Neural progenitor cell (in vitro differentiated cells): Measurements from ENCODE around the gene CTCF. TPM values are rescaled to one million over a fixed set of nuclear protein-coding genes. Genes with fewer than 3 reads are reported as not detected.

ENCODE experiments used
- DNase-seq: peaks from one replicate; pipeline ENCODE4 v3.0.0-alpha.2; 2016; ENCODE audit warnings: low spot score
- H2AFZ ChIP-seq: fragments of 200-600 bp; sonication (generic); replicated peaks from 2 replicates; pipeline ENCODE4 v1.6.1; 2016; ENCODE audit warnings: antibody characterized with exemption
- H3F3A ChIP-seq: fragments of 200-600 bp; sonication (generic); 2 replicates; pipeline ENCODE4 v1.6.1; 2016; ENCODE audit warnings: antibody characterized with exemption, low read depth
- H3K27ac ChIP-seq: fragments of 200-600 bp; sonication (generic); 2 replicates; pipeline ENCODE4 v1.5.1; 2016; ENCODE audit warnings: mild to moderate bottlenecking
- H3K27me3 ChIP-seq: fragments of 200-600 bp; sonication (generic); 2 replicates; pipeline ENCODE4 v1.6.1; 2016; ENCODE audit warnings: mild to moderate bottlenecking, moderate library complexity
- H3K36me3 ChIP-seq: fragments of 200-600 bp; sonication (generic); 2 replicates; pipeline ENCODE4 v1.5.1; 2016
- H3K4me1 ChIP-seq: fragments of 200-600 bp; sonication (generic); 2 replicates; pipeline ENCODE4 v1.6.1; 2016; ENCODE audit warnings: mixed run types
- H3K4me2 ChIP-seq: fragments of 200-600 bp; sonication (generic); 2 replicates; pipeline ENCODE4 v1.6.1; 2016
- H3K4me3 ChIP-seq: fragments of 200-600 bp; sonication (generic); 2 replicates; pipeline ENCODE4 v1.5.1; 2016
- H3K79me2 ChIP-seq: fragments of 200-600 bp; sonication (generic); 2 replicates; pipeline ENCODE4 v1.6.1; 2016; ENCODE audit warnings: low read depth
- H3K9ac ChIP-seq: fragments of 200-600 bp; sonication (generic); 2 replicates; pipeline ENCODE4 v1.6.1; 2016
- H3K9me3 ChIP-seq: fragments of 200-600 bp; sonication (generic); 2 replicates; pipeline ENCODE4 v1.5.1; 2016; ENCODE audit warnings: low read depth
- H4K20me1 ChIP-seq: fragments of 200-600 bp; sonication (generic); 2 replicates; pipeline ENCODE4 v1.6.1; 2016; ENCODE audit warnings: low read depth
- H3K27ac Mint-ChIP-seq: 3 replicates; pipeline ENCODE4 v1.8.0; 2021; ENCODE audit warnings: mixed read lengths
- H3K27me3 Mint-ChIP-seq: 2 replicates; pipeline ENCODE4 v1.8.0; 2022; ENCODE audit warnings: low read depth, mild to moderate bottlenecking, inconsistent platforms, moderate library complexity, mixed read lengths; ENCODE audit not compliant: insufficient read depth
- H3K36me3 Mint-ChIP-seq: 3 replicates; pipeline ENCODE4 v1.8.0; 2021; ENCODE audit warnings: mixed read lengths
- H3K4me1 Mint-ChIP-seq: 3 replicates; pipeline ENCODE4 v1.8.0; 2021; ENCODE audit warnings: mixed read lengths
- H3K4me3 Mint-ChIP-seq: 3 replicates; pipeline ENCODE4 v1.8.0; 2021; ENCODE audit warnings: mild to moderate bottlenecking, moderate library complexity, mixed read lengths
- H3K9me3 Mint-ChIP-seq: 3 replicates; pipeline ENCODE4 v1.8.0; 2020; ENCODE audit warnings: mixed read lengths
- CTCF ChIP-seq: fragments of 200-600 bp; sonication (generic); IDR thresholded peaks from 2 replicates; pipeline ENCODE4 v1.5.1; 2017; ENCODE audit warnings: antibody characterized with exemption, mild to moderate bottlenecking
- EZH2 ChIP-seq: fragments of 200-600 bp; sonication (generic); IDR thresholded peaks from 2 replicates; pipeline ENCODE4 v1.6.1; 2017; ENCODE audit warnings: antibody characterized with exemption, mild to moderate bottlenecking, moderate library complexity
- EZH2phosphoT487 ChIP-seq: fragments of 200-600 bp; sonication (generic); IDR thresholded peaks from 2 replicates; pipeline ENCODE4 v1.6.1; 2017; ENCODE audit warnings: antibody characterized with exemption
- total RNA-seq: library from RNA; depleted of rRNA; stranded (reverse); fragments of >200 nt; gene quantifications from 2 replicates; pipeline ENCODE4 v1.2.3, GENCODE V29; 2015; ENCODE audit warnings: low replicate concordance

Gene CTCF
- total RNA-seq, 1 donor from 2014 or later, result 76.3 TPM

DNA sequence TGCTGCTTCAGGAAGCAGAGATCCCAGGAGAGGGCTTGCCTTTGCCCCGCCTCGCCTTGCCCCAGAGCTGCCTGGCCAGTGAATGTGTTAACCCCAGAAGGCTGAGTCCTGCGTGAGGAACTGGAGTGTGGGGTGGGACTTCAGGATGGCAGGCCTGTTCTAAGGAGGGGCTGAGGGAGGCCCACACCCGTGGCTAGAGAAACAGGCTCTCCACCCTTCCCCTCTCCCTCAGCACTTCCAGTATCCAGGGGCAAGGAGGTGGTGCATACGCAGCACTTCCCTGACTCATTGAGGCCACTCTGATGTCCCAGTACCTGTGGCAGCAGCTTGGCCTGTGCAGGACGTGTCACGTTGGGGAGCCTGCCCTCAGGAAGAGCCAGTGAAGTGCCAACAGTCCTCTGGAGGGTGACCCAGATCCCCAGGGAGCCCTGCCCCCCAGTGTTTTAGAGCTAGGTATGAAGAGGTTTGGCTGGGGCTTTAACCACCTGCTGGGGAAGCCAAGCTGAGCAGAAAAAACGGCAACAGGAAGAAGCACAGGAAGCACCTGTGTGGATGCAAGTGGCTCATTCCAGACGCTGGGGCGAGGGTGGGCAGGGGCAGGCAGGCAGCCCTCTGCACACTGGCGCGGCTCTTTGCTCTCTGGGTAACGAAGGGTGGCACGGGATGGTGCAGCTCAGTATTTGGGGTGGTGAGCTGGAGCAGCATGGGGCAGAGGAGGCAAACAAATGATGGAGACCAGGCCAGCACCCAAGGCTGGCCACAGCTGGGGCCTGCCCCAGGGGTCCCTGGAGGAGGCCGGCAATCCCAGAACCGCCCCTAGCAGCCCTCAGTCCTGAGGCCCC is 14.7 kb upstream of the CTCF start:
- Histone ChIP-seq H2AFZ (no peak overlapping the region), H3K4me1 (no peaks in the 10 kb centered on the region), H3K27me3 (no peaks in the 10 kb centered on the region), H3K36me3 (no peaks in the 10 kb centered on the region), H3K9me3 (no peaks in the 10 kb centered on the region), H3K4me2 (no peak overlapping the region), H3K4me3 (no peak overlapping the region), H4K20me1 (peaks cover 19% of the 10 kb centered on the region), H3K79me2 (no peaks in the 10 kb centered on the region), H3K27ac (no peak overlapping the region), H3K9ac (no peak overlapping the region), H3F3A (peaks cover 13% of the 10 kb centered on the region)
- peak overlapping the region; percentile 72 for H3K27ac Mint-ChIP-seq
- H3K9me3 Mint-ChIP-seq, result no peaks in the 10 kb centered on the region
- peaks cover 7% of the 10 kb centered on the region for H3K36me3 Mint-ChIP-seq
- TF ChIP-seq EZH2phosphoT487, result no peak
- TF ChIP-seq CTCF, result no peak
- no peak for TF ChIP-seq EZH2
- H3K4me1 Mint-ChIP-seq, result peaks cover 6% of the 10 kb centered on the region
- no peak for DNase-seq
- peaks cover 2% of the 10 kb centered on the region for H3K27me3 Mint-ChIP-seq
- no peak overlapping the region for H3K4me3 Mint-ChIP-seq

GRCh38 chr16:67548265-67549126 is 13.8 kb upstream of the CTCF start:
- H3K36me3 ChIP-seq, result no peaks in the 10 kb centered on the region

DNA sequence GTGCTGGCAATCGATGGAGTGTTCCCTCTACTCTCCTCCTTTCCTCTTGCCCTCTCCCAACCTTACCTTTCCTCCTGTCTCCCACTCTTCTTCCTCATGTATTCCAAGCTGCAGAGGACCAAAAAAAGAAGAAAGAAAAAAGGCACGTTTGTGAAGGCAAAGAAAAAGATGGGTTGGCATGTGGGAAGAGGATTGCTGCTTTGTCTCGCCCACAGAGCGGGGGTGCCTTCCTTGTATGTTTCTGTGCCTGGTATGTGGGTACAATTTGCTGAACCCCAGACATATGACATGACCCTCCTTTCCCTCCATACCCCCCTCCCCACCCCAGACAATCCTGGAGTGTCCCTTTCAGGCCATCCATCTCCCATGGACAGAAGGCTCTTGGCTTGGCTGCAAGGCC is 13.1 kb upstream of the CTCF start:
- H3K9me3 ChIP-seq, result no peaks in the 10 kb centered on the region
- no peak overlapping the region for H2AFZ ChIP-seq
- TF ChIP-seq EZH2phosphoT487 (no peak), EZH2 (no peak), CTCF (no peak)
- Mint-ChIP-seq H3K27me3 (no peaks in the 10 kb centered on the region), H3K9me3 (no peaks in the 10 kb centered on the region), H3K36me3 (peaks cover 7% of the 10 kb centered on the region), H3K4me3 (no peak overlapping the region), H3K4me1 (peaks cover 6% of the 10 kb centered on the region), H3K27ac (no peak overlapping the region)
- no peaks in the 10 kb centered on the region for H3K27me3 ChIP-seq
- H3F3A ChIP-seq, result peaks cover 13% of the 10 kb centered on the region
- no peak overlapping the region for H3K9ac ChIP-seq
- DNase-seq, result no peak
- H3K27ac ChIP-seq, result no peak overlapping the region
- no peak overlapping the region for H3K4me2 ChIP-seq
- H3K36me3 ChIP-seq, result no peaks in the 10 kb centered on the region
- no peaks in the 10 kb centered on the region for H3K4me1 ChIP-seq
- H4K20me1 ChIP-seq, result peaks cover 19% of the 10 kb centered on the region
- H3K4me3 ChIP-seq, result no peak overlapping the region
- no peaks in the 10 kb centered on the region for H3K79me2 ChIP-seq

More at GRCh38 chr16:67548265-67549126, 13.8 kb upstream of the CTCF start:
- no peak overlapping the region for H3K27ac Mint-ChIP-seq
- H3K27me3 ChIP-seq, result no peaks in the 10 kb centered on the region
- no peaks in the 10 kb centered on the region for H3K79me2 ChIP-seq
- no peak overlapping the region for H3K4me3 ChIP-seq
- H3K27ac ChIP-seq, result no peak overlapping the region
- H3F3A ChIP-seq, result peaks cover 13% of the 10 kb centered on the region
- H3K9ac ChIP-seq, result no peak overlapping the region
- no peak for TF ChIP-seq CTCF
- TF ChIP-seq EZH2phosphoT487, result no peak
- TF ChIP-seq EZH2, result no peak
- H2AFZ ChIP-seq, result no peak overlapping the region
- no peaks in the 10 kb centered on the region for H3K9me3 ChIP-seq
- H3K27me3 Mint-ChIP-seq, result no peaks in the 10 kb centered on the region
- no peak overlapping the region for H3K4me2 ChIP-seq
- no peaks in the 10 kb centered on the region for H3K9me3 Mint-ChIP-seq
- peaks cover 6% of the 10 kb centered on the region for H3K4me1 Mint-ChIP-seq
- H3K36me3 Mint-ChIP-seq, result peaks cover 7% of the 10 kb centered on the region
- no peak overlapping the region for H3K4me3 Mint-ChIP-seq
- H4K20me1 ChIP-seq, result peaks cover 19% of the 10 kb centered on the region
- H3K4me1 ChIP-seq, result no peaks in the 10 kb centered on the region
- no peak for DNase-seq
